Muscle of leg (tissue), 11 donors: ENCODE results near the gene ACOX3. TPM values are rescaled to one million over a fixed set of nuclear protein-coding genes. Genes with fewer than 3 reads are reported as not detected.

Experiments used
- DNase-seq: peaks from one replicate; pipeline ENCODE4 v3.0.0; 2013
- H3K27ac ChIP-seq: one replicate; pipeline ENCODE4 v1.5.1; 2013; ENCODE audit warnings: mild to moderate bottlenecking, low read length, control low read depth
- H3K27me3 ChIP-seq: one replicate; pipeline ENCODE4 v1.6.1; 2013; ENCODE audit warnings: low read length; ENCODE audit not compliant: control insufficient read depth, insufficient read depth
- H3K36me3 ChIP-seq: one replicate; pipeline ENCODE4 v1.6.1; 2013; ENCODE audit warnings: low read length; ENCODE audit not compliant: control insufficient read depth, insufficient read depth
- H3K4me1 ChIP-seq: one replicate; pipeline ENCODE4 v1.6.1; 2013; ENCODE audit warnings: low read length; ENCODE audit not compliant: control insufficient read depth, insufficient read depth
- H3K4me3 ChIP-seq: one replicate; pipeline ENCODE4 v1.5.1; 2013; ENCODE audit warnings: low read length, control low read depth
- H3K9me3 ChIP-seq: replicated peaks from 2 replicates; pipeline ENCODE4 v1.6.1; 2013; ENCODE audit warnings: low read depth, low read length; ENCODE audit not compliant: control insufficient read depth
- WGBS: methylation state at CpG from one replicate; pipeline ENCODE4 v1.1.5; 2013; ENCODE audit warnings: missing lambda C conversion rate; ENCODE audit not compliant: insufficient coverage; 5-methylcytosine and 5-hydroxymethylcytosine counted together
- polyA plus RNA-seq, 8 donors: library from polyadenylated mRNA; unstranded; fragments of 120-200 nt; gene quantifications; one replicate each; pipeline versions ENCODE4 v1.2.1 to v1.2.3, GENCODE V29; 2013; ENCODE audit warnings: inconsistent platforms in 1 of 8, low replicate concordance in 1 of 8; ENCODE audit not compliant: insufficient read length in 8 of 8, insufficient read depth in 1 of 8
- total RNA-seq: library from RNA; stranded (reverse); fragments of 120-200 nt; gene quantifications from one replicate; pipeline ENCODE4 v1.2.4, GENCODE V29; 2013

The ACOX3 gene
- total and polyA plus RNA-seq, 9 donors: 10.1 to 20.3 (median 15.8) TPM

DNA sequence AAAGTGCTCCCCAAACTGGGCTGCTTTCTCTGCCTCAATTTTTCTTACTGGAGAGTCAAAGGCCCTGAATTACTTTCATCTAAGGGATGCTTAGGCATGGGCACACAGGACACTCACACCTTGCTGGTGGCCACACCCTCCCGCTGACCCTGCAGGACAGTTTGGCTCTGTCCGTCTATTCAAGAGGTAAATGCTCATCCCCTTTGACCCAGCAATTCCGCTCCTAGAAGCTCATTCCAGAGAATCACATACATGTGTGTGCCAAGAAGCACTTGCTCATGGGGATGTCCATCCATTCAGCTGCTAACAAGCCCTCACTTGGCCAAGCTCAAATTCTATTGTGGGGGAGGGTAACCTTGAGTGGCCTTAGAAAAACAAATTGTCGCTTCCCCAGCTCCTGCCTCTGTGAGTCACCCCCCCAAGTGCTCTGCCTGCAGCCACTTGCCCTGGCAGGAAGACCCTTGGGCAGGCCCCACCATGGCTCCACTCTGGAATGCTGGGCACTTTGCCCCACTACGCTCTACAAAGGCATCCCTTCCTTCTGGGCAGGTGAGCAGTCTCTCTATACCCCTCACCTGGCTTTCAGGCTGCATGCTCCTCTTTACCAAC is 116.5 kb downstream of the ACOX3 start:
- no peak overlapping the region for H3K27ac ChIP-seq
- no peak overlapping the region for H3K4me3 ChIP-seq
- DNase-seq: no peak
- H3K4me1 ChIP-seq: peaks cover 16% of the 10 kb centered on the region
- peaks cover 2% of the 10 kb centered on the region for H3K27me3 ChIP-seq
- WGBS: 94% methylated on average over 2 of the region's 5 CpGs
- no peaks in the 10 kb centered on the region for H3K36me3 ChIP-seq
- H3K9me3 ChIP-seq: peaks cover 14% of the 10 kb centered on the region

DNA sequence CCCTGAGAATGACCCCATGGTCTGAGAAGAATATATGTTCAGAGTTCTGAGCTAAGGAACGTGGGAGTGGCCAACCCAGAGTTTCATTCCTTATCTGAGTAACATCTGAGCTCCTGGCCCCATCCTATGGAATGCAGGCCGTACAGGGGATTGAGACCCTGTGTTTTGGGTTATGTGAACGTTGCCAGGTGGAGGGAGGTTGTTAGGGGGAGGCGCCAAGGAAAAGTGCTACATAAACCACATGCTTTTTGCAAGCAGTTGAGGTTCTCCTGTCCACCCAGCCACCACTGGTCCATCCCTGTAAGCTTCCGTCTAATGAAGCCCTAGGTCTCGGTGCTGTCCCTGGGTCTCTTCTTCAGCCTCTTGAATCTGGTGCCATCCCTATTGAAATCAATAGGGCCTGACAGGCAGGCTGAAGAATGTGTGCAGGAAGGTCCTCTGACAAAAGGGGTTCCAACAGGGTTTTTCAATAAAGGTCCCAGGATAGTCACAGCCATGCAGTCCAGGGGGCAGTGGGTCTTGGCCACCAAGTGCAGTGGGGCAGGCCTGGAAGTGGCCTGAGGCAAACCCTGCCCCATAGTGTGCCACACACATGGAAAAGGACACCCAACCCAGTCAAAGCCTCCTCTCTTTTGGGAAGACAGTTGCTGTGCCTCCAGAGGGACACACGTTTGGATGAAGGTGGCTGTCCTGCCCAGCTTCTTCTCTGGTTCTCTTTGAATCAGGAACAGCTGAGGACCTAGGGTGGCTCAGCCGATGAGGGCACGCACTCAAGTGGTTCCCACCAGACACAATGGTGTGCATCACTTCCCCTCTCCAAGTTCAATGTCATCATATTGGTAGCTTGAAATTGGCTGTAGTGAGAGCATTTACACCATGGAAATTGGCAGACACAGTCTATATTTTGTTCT is 117.5 kb downstream of the ACOX3 start:
- WGBS: 60% methylated on average over 2 of the region's 9 CpGs
- no peak for DNase-seq
- Histone ChIP-seq H3K27me3 (no peaks in the 10 kb centered on the region), H3K9me3 (peaks cover 14% of the 10 kb centered on the region), H3K27ac (no peak overlapping the region), H3K4me3 (no peak overlapping the region), H3K36me3 (no peaks in the 10 kb centered on the region), H3K4me1 (peaks cover 18% of the 10 kb centered on the region)

DNA sequence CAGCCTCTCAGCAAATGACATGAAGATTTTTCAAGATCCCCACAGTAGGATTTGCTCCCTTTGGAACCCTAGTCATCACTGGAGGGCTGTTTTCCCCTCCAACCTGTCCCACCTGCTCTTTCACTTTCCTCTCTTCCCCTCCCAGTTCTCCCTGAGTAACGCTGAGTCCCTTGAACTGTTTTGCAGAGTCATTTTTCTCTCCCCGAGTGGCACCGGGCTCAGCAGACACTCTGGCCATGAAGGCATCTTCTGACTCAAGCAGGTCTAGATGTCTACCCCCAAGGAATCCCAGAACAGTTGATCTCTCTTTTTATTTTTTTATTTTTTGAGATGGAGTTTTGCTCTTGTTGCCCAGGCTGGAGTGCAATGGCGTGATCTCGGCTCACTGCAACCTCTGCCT is 118.8 kb downstream of the ACOX3 start:
- Histone ChIP-seq H3K9me3 (peaks cover 10% of the 10 kb centered on the region), H3K27me3 (no peaks in the 10 kb centered on the region), H3K4me1 (peaks cover 20% of the 10 kb centered on the region), H3K36me3 (no peaks in the 10 kb centered on the region), H3K27ac (no peak overlapping the region), H3K4me3 (no peak overlapping the region)
- 60% methylated on average over 3 of the region's 5 CpGs for WGBS
- no peak for DNase-seq

DNA sequence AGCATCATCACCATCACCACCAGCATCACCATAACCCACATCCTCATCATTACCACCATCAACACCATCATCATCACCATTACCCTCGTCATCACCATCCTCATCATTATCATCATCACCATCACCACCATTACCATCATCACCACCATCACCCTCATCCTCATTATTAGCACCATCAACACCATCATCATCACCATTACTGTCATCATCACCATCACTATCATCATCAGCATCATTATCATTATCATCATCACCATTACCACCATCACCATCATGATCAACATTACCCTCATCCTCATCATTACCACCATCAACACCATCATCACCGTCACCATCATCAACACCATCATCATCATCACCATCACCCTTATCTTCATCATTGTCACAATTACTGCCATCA is 119.3 kb downstream of the ACOX3 start:
- WGBS: 91% methylated on average over 2 of the region's 2 CpGs
- H3K27ac ChIP-seq: no peak overlapping the region

DNA sequence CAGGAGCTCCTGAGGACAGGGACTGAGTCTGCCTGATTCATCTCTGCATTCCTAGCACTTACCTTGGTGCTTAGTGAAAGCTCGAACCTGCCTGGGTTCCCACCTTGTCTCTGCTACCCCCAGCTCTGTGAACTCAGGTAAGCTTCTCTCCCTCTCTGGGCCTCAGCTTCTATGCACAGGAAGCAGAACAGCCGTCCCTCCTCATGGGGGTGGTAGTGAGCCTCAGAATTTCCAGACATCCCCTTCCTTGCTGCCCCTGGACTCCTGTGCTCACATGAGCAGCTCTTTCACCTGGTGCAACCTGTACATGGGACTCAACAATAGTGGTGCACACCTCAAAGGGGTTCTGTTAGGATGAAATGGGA is 120.2 kb downstream of the ACOX3 start:
- WGBS: no CpG with 5 or more reads among the region's 2 CpGs
- Histone ChIP-seq H3K27ac (peak overlapping the region; percentile 67), H3K4me3 (no peak overlapping the region), H3K27me3 (peaks cover 2% of the 10 kb centered on the region), H3K4me1 (peaks cover 34% of the 10 kb centered on the region), H3K9me3 (peaks cover 9% of the 10 kb centered on the region), H3K36me3 (no peaks in the 10 kb centered on the region)
- no peak for DNase-seq

More for the DNA sequence above, 119.3 kb downstream of the ACOX3 start:
- Histone ChIP-seq H3K4me1 (peaks cover 25% of the 10 kb centered on the region), H3K36me3 (no peaks in the 10 kb centered on the region), H3K9me3 (peaks cover 9% of the 10 kb centered on the region), H3K4me3 (no peak overlapping the region), H3K27me3 (no peaks in the 10 kb centered on the region)
- DNase-seq: no peak

DNA sequence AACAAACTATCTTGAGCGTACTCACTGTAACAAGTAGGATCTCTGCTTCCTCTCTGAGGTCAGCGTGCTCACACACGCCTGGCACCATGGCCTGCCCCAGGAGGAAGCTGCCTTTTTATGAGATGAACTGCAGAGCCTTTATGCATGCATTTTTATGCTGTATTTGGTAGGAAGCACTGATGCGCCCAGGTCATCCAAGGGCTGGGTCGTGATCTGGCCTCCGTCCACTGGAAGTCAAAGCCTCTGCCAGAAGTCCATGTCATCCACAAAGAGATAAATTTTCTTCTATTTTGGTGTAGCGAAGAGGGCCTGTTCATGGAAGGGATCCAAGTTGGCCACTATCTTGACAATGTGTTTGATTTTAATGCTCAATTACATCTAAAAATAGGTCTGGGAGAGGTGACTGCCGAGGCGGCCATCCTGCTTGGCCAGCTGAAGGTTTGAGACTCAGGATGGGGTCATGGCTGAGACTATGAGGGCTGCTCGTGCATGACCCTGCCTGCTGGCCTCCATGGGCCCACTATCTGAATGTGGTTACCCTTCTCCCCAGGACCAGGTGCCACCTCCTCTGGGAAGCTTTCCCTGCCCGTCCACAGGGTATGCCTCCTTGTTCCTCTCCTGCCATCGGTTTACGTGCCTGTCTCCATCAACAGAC is 120.7 kb downstream of the ACOX3 start:
- peaks cover 3% of the 10 kb centered on the region for H3K27me3 ChIP-seq
- peaks cover 39% of the 10 kb centered on the region for H3K4me1 ChIP-seq
- WGBS: 22% methylated on average over 4 of the region's 13 CpGs
- peaks cover 9% of the 10 kb centered on the region for H3K9me3 ChIP-seq
- DNase-seq: peak; percentile 87
- H3K4me3 ChIP-seq: no peak overlapping the region
- H3K27ac ChIP-seq: peak overlapping the region; percentile 67
- no peaks in the 10 kb centered on the region for H3K36me3 ChIP-seq

DNA sequence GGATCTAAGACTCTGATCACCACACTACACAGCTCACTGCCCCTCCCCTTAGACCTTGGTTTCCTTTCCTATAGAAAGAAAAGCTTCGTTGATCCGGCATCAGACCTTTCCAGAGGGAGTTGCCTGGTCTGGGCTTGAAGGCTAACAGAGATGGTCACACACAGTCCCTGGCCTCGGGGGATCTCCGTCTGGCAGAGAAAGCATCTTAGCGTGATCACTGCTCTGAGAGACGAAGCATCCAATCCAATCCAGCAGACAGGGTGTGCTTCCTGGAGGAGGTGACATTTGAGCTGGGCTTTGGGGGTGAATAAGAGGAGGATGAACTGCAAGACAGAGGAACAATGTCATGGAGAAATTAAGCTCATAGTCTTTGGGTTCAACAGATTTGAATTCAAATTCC is 121.5 kb downstream of the ACOX3 start:
- Histone ChIP-seq H3K27me3 (peaks cover 5% of the 10 kb centered on the region), H3K36me3 (no peaks in the 10 kb centered on the region), H3K27ac (no peak overlapping the region), H3K9me3 (peaks cover 6% of the 10 kb centered on the region), H3K4me3 (no peak overlapping the region), H3K4me1 (peaks cover 37% of the 10 kb centered on the region)
- no peak for DNase-seq
- 77% methylated on average over 5 of the region's 6 CpGs for WGBS

DNA sequence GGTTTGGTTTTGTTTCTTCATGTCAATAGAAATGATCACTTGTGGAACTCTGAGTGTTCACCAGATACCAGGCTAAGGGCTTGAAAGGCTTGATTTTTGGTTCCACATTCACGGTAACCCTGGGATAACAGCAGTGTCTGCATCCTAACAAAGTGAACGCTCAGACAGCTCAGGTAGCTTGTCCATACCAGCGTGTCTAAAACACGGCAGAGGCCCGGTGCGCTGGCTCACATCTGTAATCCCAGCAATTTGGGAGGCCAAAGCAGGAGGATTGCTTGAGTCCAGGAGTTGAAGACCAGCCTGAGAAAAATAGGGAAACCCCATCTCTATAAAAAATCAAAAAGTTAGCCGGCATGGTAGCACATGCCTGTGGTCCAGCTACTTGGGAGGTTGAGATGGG is 122.0 kb downstream of the ACOX3 start:
- no peak for DNase-seq
- WGBS: 89% methylated on average over 5 of the region's 7 CpGs
- Histone ChIP-seq H3K36me3 (no peaks in the 10 kb centered on the region), H3K9me3 (peaks cover under 1% of the 10 kb centered on the region), H3K4me1 (peaks cover 37% of the 10 kb centered on the region), H3K27ac (no peak overlapping the region), H3K4me3 (no peak overlapping the region), H3K27me3 (peaks cover 5% of the 10 kb centered on the region)

DNA sequence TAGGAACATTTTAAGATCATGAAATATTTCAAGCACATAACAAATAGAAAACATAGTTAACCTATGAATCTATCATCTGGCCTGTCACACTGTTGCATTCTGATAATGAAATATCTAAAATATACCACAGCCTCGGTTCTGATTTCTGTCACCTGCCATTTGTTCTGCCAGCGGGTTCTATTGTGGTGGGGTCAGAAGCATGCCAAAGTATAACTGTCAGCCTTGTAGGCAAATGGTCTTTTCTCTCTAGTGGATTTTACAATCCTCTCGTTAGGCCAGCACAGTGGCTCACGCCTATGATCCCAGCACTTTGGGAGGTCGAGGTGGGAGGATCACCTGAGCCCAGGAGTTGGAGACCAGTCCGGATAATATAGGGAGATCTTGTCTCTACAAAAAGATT is 123.0 kb downstream of the ACOX3 start:
- H3K27me3 ChIP-seq: peaks cover 5% of the 10 kb centered on the region
- H3K36me3 ChIP-seq: no peaks in the 10 kb centered on the region
- H3K9me3 ChIP-seq: peaks cover 1% of the 10 kb centered on the region
- H3K4me1 ChIP-seq: peaks cover 37% of the 10 kb centered on the region
- H3K27ac ChIP-seq: no peak overlapping the region
- 100% methylated on average over 4 of the region's 6 CpGs for WGBS
- no peak for DNase-seq
- H3K4me3 ChIP-seq: no peak overlapping the region

DNA sequence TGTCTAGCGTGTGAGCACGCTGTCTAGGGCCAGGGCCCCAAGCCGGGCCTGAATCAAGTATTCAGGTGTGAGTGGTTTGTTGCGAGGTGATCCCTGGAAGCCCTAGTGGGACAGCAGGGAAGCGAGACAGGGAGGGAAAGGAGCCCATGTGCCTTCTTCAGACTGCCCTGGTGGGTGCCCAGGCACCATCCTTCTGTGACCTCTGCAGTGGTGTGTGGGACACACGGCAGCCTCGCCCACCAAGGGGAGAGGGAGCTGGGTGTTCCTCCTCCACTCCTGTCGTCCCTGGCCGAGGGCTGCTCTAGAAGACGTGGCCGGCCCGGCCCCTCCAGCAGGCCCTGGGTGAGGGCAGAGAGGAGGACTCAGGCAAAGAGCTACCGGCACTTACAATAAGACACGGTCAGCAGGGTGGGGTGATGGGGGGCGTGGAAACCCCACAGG is 123.6 kb downstream of the ACOX3 start:
- H3K4me3 ChIP-seq: no peak overlapping the region
- peaks cover 4% of the 10 kb centered on the region for H3K9me3 ChIP-seq
- H3K4me1 ChIP-seq: peaks cover 37% of the 10 kb centered on the region
- DNase-seq: no peak
- 83% methylated on average over 9 of the region's 15 CpGs for WGBS
- no peaks in the 10 kb centered on the region for H3K36me3 ChIP-seq
- H3K27ac ChIP-seq: no peak overlapping the region
- peaks cover 5% of the 10 kb centered on the region for H3K27me3 ChIP-seq
